ENCODE data around the gene TBX6.

TBX6 gene

GRCh38 chr16:30121741-30122571, 30.2 kb upstream of the TBX6 start:
- no peak for ATAC-seq
- TF ChIP-seq ZC3H10 (CRISPR knock-in tag; IDR thresholded peaks at IDR 0.05), result no peak
- no peak for TF ChIP-seq RARB (CRISPR knock-in tag; IDR thresholded peaks at IDR 0.05)
- no peak for TF ChIP-seq ZNF8 (CRISPR knock-in tag; IDR thresholded peaks at IDR 0.05)
- TF ChIP-seq ZNF70 (CRISPR knock-in tag; IDR thresholded peaks at IDR 0.05), result no peak
- no peak for TF ChIP-seq ESRRG (CRISPR knock-in tag; IDR thresholded peaks at IDR 0.05)
- no peak for TF ChIP-seq BACH2 (CRISPR knock-in tag; IDR thresholded peaks at IDR 0.05; ENCODE audit: borderline replicate concordance)
- no peak for TF ChIP-seq PPARA (CRISPR knock-in tag; IDR thresholded peaks at IDR 0.05; ENCODE audit: borderline replicate concordance)
- no peak for TF ChIP-seq ISL1 (CRISPR knock-in tag; IDR thresholded peaks at IDR 0.05)
- no peak for TF ChIP-seq CREB5 (CRISPR knock-in tag; IDR thresholded peaks at IDR 0.05; ENCODE audit: low read depth)
- TF ChIP-seq TSHZ2 (CRISPR knock-in tag; IDR thresholded peaks at IDR 0.05), result no peak
- TF ChIP-seq PATZ1 (CRISPR knock-in tag; IDR thresholded peaks at IDR 0.05; ENCODE audit: borderline replicate concordance), result no peak
- TF ChIP-seq ZFP30 (CRISPR knock-in tag; IDR thresholded peaks at IDR 0.05), result no peak
- TF ChIP-seq CSRNP3 (CRISPR knock-in tag; IDR thresholded peaks at IDR 0.05), result no peak
- no peak for TF ChIP-seq ZNF565 (CRISPR knock-in tag; conservative IDR thresholded peaks at IDR 0.05; ENCODE audit: low read depth)
- TF ChIP-seq ZFP3 (CRISPR knock-in tag; IDR thresholded peaks at IDR 0.05), result no peak
- TF ChIP-seq ARNTL (CRISPR knock-in tag; IDR thresholded peaks at IDR 0.05; ENCODE audit: borderline replicate concordance, low read depth), result no peak
- TF ChIP-seq OSR1 (CRISPR knock-in tag; IDR thresholded peaks at IDR 0.05), result no peak

- no peak for ATAC-seq
- no peak for TF ChIP-seq ESRRG (CRISPR knock-in tag; IDR thresholded peaks at IDR 0.05)
- no peak for TF ChIP-seq PATZ1 (CRISPR knock-in tag; IDR thresholded peaks at IDR 0.05; ENCODE audit: borderline replicate concordance)
- no peak for TF ChIP-seq ZNF565 (CRISPR knock-in tag; conservative IDR thresholded peaks at IDR 0.05; ENCODE audit: low read depth)
- TF ChIP-seq SNAI2 (CRISPR knock-in tag; IDR thresholded peaks at IDR 0.05), result no peak
- TF ChIP-seq ZNF8 (CRISPR knock-in tag; IDR thresholded peaks at IDR 0.05), result no peak
- no peak for TF ChIP-seq ZFP30 (CRISPR knock-in tag; IDR thresholded peaks at IDR 0.05)
- TF ChIP-seq ZFP3 (CRISPR knock-in tag; IDR thresholded peaks at IDR 0.05), result no peak
- no peak for TF ChIP-seq ZC3H10 (CRISPR knock-in tag; IDR thresholded peaks at IDR 0.05)
- TF ChIP-seq ARNTL (CRISPR knock-in tag; IDR thresholded peaks at IDR 0.05; ENCODE audit: borderline replicate concordance, low read depth), result no peak
- no peak for TF ChIP-seq GLIS3 (CRISPR knock-in tag; IDR thresholded peaks at IDR 0.05)
- no peak for TF ChIP-seq CSDC2 (CRISPR knock-in tag; IDR thresholded peaks at IDR 0.05)
- TF ChIP-seq TOX (CRISPR knock-in tag; IDR thresholded peaks at IDR 0.05; ENCODE audit: borderline replicate concordance), result no peak
- TF ChIP-seq CREB5 (CRISPR knock-in tag; IDR thresholded peaks at IDR 0.05; ENCODE audit: low read depth), result no peak
- TF ChIP-seq TSHZ2 (CRISPR knock-in tag; IDR thresholded peaks at IDR 0.05), result no peak
Observed at GRCh38 chr16:30120340-30121105, 28.8 kb upstream of the TBX6 start.
